Rectal smooth muscle tissue (tissue), 1 donor: ENCODE results near the gene KIF18B.

Source experiments
- H3K27ac ChIP-seq: one replicate; pipeline ENCODE4 v1.7.0; 2013; ENCODE audit warnings: low read depth, low read length, inconsistent platforms
- H3K27me3 ChIP-seq: one replicate; pipeline ENCODE4 v1.7.0; 2013; ENCODE audit warnings: low read length; ENCODE audit not compliant: control insufficient read depth, insufficient read depth
- H3K36me3 ChIP-seq: one replicate; pipeline ENCODE4 v1.7.0; 2013; ENCODE audit warnings: low read length; ENCODE audit not compliant: control insufficient read depth, insufficient read depth
- H3K4me1 ChIP-seq: one replicate; pipeline ENCODE4 v1.7.0; 2013; ENCODE audit warnings: low read length; ENCODE audit not compliant: control insufficient read depth, insufficient read depth
- H3K4me3 ChIP-seq: one replicate; pipeline ENCODE4 v1.7.0; 2013; ENCODE audit warnings: low read length
- H3K9ac ChIP-seq: one replicate; pipeline ENCODE4 v1.7.0; 2013; ENCODE audit warnings: low read length

Gene KIF18B

DNA sequence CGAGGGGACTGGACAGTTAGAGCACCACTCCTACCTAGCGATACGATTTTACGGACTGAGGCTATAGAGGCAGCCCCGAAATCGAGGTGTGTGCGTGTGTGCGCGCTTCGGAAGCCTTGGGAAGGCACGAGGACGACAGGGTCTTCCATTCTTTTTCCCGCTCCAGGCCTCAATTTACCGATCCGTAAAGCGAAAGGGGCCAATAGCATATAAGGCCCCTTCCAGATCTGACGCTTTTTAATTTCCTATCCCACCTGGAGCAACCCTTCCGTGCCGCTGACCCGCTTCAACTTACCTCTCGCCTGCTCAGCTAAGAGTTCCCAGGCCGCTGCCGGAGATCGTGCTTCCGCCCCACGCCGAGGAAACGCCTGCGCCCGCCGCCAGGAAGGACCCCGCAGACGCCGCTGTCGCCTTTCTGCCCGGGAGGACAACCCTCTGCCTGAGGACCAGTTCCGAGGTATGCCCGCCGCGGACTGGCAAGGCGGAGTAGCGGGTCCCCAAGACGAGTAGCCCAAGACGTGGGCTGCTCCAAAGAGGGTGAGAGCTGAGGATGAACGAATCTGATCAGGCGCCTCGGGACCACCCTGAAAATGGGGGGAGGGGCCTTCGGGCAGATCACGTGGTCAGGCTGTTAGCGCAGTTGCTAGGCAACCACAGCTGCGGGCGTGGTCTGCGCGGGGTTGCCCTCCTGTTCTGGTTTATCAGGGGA, 48.3 kb downstream of the KIF18B start, which contains the start of gene EFTUD2:
TSS of gene EFTUD2 (minus strand) at position 372 of the 709 bp plus-strand sequence. CDS start 4,924 bp downstream, outside the sequence.
- peaks cover 3% of the 10 kb centered on the region for H3K36me3 ChIP-seq
- peak within 1 kb of the TSS; percentile 94 for H3K9ac ChIP-seq
- H3K27ac ChIP-seq: peak within 1 kb of the TSS; percentile 99
- peak within 1 kb of the TSS; percentile 87 for H3K4me3 ChIP-seq
- H3K27me3 ChIP-seq: no peaks in the 10 kb centered on the region
- H3K4me1 ChIP-seq: peaks cover 8% of the 10 kb centered on the region

- Histone ChIP-seq H3K27me3 (no peaks in the 10 kb centered on the region), H3K4me1 (peaks cover 8% of the 10 kb centered on the region)
Measured at GRCh38 chr17:44898768-44899073, 48.9 kb downstream of the KIF18B start.

GRCh38 chr17:44894642-44895041, 52.9 kb downstream of the KIF18B start:
- H3K27ac ChIP-seq: no peak overlapping the region
- peaks cover 3% of the 10 kb centered on the region for H3K36me3 ChIP-seq
- peaks cover 2% of the 10 kb centered on the region for H3K4me1 ChIP-seq
- no peak overlapping the region for H3K9ac ChIP-seq
- no peak overlapping the region for H3K4me3 ChIP-seq
- H3K27me3 ChIP-seq: no peaks in the 10 kb centered on the region

More at GRCh38 chr17:44898768-44899073, 48.9 kb downstream of the KIF18B start:
- peak overlapping the region; percentile 99 for H3K27ac ChIP-seq
- H3K4me3 ChIP-seq: peak overlapping the region; percentile 87
- peaks cover 3% of the 10 kb centered on the region for H3K36me3 ChIP-seq
- H3K9ac ChIP-seq: peak overlapping the region; percentile 94

DNA sequence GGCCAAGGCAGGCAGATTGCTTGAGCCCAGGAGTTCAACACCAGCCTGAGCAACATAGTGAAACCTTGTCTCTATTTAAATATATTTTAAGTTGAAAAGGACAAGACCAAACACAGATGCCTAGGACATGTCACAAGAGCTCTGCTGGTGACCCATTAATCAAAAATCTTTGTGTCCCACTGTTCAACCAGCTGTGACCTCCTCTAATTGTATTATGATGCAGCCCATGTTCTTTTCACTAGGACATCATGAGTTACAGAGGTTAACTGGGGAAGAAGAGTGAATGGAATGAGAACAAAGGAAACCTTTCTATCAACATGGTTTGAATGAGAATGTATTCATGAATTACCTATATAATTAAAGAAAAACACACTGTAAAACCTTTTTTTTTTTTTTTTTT, 55.3 kb downstream of the KIF18B start:
- H3K27me3 ChIP-seq: no peaks in the 10 kb centered on the region

DNA sequence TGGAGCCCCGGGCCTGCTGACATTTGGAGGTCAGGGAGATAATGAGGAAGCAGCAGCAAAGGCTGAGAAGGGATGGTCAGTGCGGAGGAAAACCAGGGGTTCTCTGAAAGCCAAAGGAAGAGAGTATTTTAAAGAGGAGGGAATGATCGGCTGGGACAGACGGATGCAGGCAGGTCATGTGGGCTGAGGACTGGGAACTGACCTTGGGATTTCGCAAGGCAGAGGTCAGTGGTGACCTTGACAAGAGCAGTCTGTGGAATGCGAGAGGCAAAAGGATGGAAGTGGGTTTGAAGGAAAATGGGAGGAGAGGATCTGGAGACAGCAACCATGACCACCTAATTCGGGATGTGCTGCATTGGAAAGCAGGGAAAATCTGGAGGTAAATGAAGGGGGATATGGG, 58.6 kb downstream of the KIF18B start:
- H3K9ac ChIP-seq: no peak overlapping the region

More for the DNA sequence above, 55.3 kb downstream of the KIF18B start:
- Histone ChIP-seq H3K27ac (no peak overlapping the region), H3K4me1 (no peaks in the 10 kb centered on the region), H3K9ac (no peak overlapping the region), H3K36me3 (peaks cover 3% of the 10 kb centered on the region), H3K4me3 (no peak overlapping the region)

GRCh38 chr17:44887971-44888954, 59.3 kb downstream of the KIF18B start:
- Histone ChIP-seq H3K36me3 (peaks cover 10% of the 10 kb centered on the region), H3K27ac (no peak overlapping the region), H3K27me3 (no peaks in the 10 kb centered on the region), H3K9ac (no peak overlapping the region), H3K4me1 (no peaks in the 10 kb centered on the region), H3K4me3 (no peak overlapping the region)

More for the DNA sequence above, 58.6 kb downstream of the KIF18B start:
- Histone ChIP-seq H3K36me3 (peaks cover 7% of the 10 kb centered on the region), H3K27ac (no peak overlapping the region), H3K4me3 (no peak overlapping the region), H3K4me1 (no peaks in the 10 kb centered on the region), H3K27me3 (no peaks in the 10 kb centered on the region)

- H3K36me3 ChIP-seq: peaks cover 19% of the 10 kb centered on the region
- no peak overlapping the region for H3K9ac ChIP-seq
- H3K27ac ChIP-seq: no peak overlapping the region
- H3K4me1 ChIP-seq: no peaks in the 10 kb centered on the region
- H3K27me3 ChIP-seq: no peaks in the 10 kb centered on the region
- no peak overlapping the region for H3K4me3 ChIP-seq
Measured at GRCh38 chr17:44887016-44887415, 60.6 kb downstream of the KIF18B start.

DNA sequence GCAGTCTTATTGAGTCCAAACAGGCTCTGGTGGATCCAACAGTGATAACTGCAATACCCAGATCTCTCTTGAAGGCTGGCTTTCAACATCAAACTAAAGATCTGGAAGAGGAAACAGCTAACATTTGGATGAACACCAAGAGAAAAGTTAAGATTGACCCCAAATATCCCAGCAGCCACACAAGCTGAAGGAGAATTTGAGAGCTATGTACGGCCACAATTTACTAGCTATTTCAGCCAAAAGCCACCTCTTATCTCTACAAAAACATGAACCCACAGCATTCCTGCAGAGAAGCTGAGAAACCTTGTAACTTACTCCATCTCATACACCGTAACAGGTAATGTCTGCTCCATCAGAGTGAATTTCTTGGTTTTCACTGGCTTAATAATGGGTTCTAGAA, 62.6 kb downstream of the KIF18B start:
- Histone ChIP-seq H3K27me3 (no peaks in the 10 kb centered on the region), H3K9ac (no peak overlapping the region), H3K27ac (no peak overlapping the region), H3K36me3 (peaks cover 25% of the 10 kb centered on the region), H3K4me3 (no peak overlapping the region), H3K4me1 (no peaks in the 10 kb centered on the region)

DNA sequence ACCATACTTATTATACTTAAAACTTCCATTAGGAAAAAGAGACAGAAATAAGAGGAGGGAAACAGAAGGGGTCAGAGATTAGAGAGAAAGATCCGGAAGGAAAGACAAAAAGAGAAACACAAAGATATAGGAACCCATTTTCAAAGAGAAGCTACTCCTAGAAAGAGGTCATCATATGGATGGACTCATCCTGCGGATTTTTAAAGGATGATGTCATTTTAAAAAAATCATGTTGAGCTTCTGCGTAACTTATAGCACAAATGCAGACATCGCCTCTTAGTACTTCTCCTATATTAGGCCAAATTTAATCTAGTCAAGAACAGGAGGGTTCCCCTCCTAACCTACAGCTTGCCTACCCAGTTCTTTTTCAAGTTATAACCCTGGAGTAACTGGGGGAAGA, 66.4 kb downstream of the KIF18B start:
- no peak overlapping the region for H3K27ac ChIP-seq
- no peaks in the 10 kb centered on the region for H3K27me3 ChIP-seq
- H3K4me3 ChIP-seq: no peak overlapping the region
- H3K4me1 ChIP-seq: no peaks in the 10 kb centered on the region
- H3K36me3 ChIP-seq: peaks cover 34% of the 10 kb centered on the region
- H3K9ac ChIP-seq: no peak overlapping the region

GRCh38 chr17:44880062-44880461, 67.5 kb downstream of the KIF18B start:
- peaks cover 40% of the 10 kb centered on the region for H3K36me3 ChIP-seq
- H3K4me1 ChIP-seq: no peaks in the 10 kb centered on the region
- no peak overlapping the region for H3K27ac ChIP-seq
- H3K9ac ChIP-seq: no peak overlapping the region
- no peaks in the 10 kb centered on the region for H3K27me3 ChIP-seq
- H3K4me3 ChIP-seq: no peak overlapping the region

- Histone ChIP-seq H3K27me3 (no peaks in the 10 kb centered on the region), H3K9ac (no peak overlapping the region), H3K36me3 (peaks cover 34% of the 10 kb centered on the region), H3K27ac (no peak overlapping the region), H3K4me3 (no peak overlapping the region), H3K4me1 (no peaks in the 10 kb centered on the region)
Measured at GRCh38 chr17:44879376-44879775, 68.2 kb downstream of the KIF18B start.

DNA sequence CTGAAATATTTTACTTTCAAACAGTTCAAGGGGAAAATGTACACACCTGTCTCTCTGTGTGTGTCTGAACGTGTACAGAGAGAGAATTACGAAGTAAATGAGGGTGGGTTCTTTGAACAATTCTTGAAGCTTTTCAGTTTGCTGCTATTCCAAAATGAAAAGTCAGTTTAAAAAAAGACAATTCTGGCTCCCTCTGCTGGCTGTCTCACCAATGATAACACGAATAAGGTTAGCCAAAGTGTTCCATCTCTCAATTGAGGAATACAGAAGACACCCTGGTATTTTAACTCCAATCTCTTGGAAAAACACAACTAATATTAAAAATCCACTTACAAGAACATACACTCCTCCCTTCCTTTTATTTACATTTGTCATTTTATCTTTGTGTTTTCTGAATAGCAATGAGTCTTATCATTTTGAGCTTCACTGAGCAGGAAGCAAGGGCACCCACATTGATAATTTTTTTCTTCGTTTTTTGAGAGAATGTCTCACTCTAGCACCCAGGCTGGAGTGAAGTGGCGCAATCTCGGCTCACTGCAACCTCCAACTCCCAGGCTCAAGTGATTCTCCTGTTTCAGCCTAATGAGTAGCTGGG, 68.8 kb downstream of the KIF18B start:
- Histone ChIP-seq H3K4me1 (no peaks in the 10 kb centered on the region), H3K36me3 (peaks cover 37% of the 10 kb centered on the region)

More for the DNA sequence above, 68.8 kb downstream of the KIF18B start:
- Histone ChIP-seq H3K9ac (no peak overlapping the region), H3K4me3 (no peak overlapping the region), H3K27ac (no peak overlapping the region), H3K27me3 (no peaks in the 10 kb centered on the region)
